ENCODE data around the gene CXCL5. TPM values are rescaled to one million over a fixed set of nuclear protein-coding genes. Genes with fewer than 3 reads are reported as not detected.
"Not testable (repeated sequence)": the region's sequence is repeated elsewhere in the genome, so short reads cannot be mapped to it uniquely, and the experiment has no call there.

CXCL5 gene
- total and polyA plus RNA-seq, 2 experiments from 2014 or later = 7.5 to 7.6 TPM

GRCh38 chr4:73981175-73981574 lies 17.3 kb downstream of the CXCL5 start:
- H3K4me1 ChIP-seq (ENCODE audit: insufficient read depth) = peaks cover 24% of the 10 kb centered on the region
- not testable (repeated sequence) for H3K27me3 Mint-ChIP-seq (ENCODE audit: insufficient read depth, low read depth, poor library complexity); H3K4me2 ChIP-seq; ATAC-seq; H3F3A ChIP-seq (replicated peaks; ENCODE audit: low read depth); H3K27ac Mint-ChIP-seq; H3K36me3 Mint-ChIP-seq (ENCODE audit: low read depth); H4K20me1 ChIP-seq (replicated peaks; ENCODE audit: insufficient read depth); H3K27ac ChIP-seq (ENCODE audit: low read depth); H3K9me3 Mint-ChIP-seq; H3K9me2 ChIP-seq (ENCODE audit: insufficient read depth); H3K27me3 ChIP-seq (ENCODE audit: insufficient read depth); H3K36me3 ChIP-seq (ENCODE audit: insufficient read depth); H2AFZ ChIP-seq; H3K4me3 ChIP-seq; H3K79me2 ChIP-seq (replicated peaks; ENCODE audit: insufficient read depth); H3K4me3 Mint-ChIP-seq; DNase-seq (ENCODE audit: low spot score)
- H3K4me1 Mint-ChIP-seq = peaks cover 43% of the 10 kb centered on the region

DNA sequence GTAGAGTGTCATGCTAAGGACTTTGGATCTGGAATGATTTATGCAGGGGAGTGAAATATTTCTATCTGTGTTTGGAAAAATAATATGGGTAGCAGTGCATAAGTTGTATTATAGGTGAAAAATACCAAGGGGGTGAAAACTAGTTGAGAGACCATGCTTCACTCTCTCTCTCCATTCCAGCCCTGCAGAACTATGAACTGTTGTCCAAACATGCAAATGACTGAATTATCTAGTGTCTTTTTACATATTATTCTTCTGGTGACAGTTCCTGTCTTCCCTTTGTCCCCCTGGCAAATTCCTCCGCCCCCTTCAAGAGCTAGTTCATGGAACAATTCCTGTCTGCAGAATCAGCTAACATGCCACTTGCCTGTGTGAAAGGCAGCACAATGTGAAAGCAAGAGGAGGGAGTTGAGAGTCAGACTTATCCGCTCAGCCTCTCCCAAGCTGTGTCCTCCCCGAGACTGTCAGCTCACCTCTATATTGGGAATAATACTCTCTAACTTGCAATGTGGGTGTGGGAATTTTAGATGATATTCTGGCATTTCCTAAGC lies 19.0 kb downstream of the CXCL5 start:
- H3K4me2 ChIP-seq = no peak overlapping the region
- H3K36me3 ChIP-seq (ENCODE audit: insufficient read depth) = no peaks in the 10 kb centered on the region
- ATAC-seq (no peak), DNase-seq (ENCODE audit: low spot score) (no peak)
- peaks cover 13% of the 10 kb centered on the region for H3K4me1 ChIP-seq (ENCODE audit: insufficient read depth)
- no peaks in the 10 kb centered on the region for H3K79me2 ChIP-seq (replicated peaks; ENCODE audit: insufficient read depth)
- Mint-ChIP-seq H3K4me3 (no peak overlapping the region), H3K27ac (no peak overlapping the region; the same call in 1 of the 2 replicates), H3K27me3 (ENCODE audit: insufficient read depth, low read depth, poor library complexity) (peaks cover 3% of the 10 kb centered on the region), H3K9me3 (peaks cover 5% of the 10 kb centered on the region; the same call in 2 of the 3 replicates), H3K36me3 (ENCODE audit: low read depth) (peaks cover 8% of the 10 kb centered on the region; the same call in 2 of the 3 replicates), H3K4me1 (peaks cover 28% of the 10 kb centered on the region)
- H3K27ac ChIP-seq (ENCODE audit: low read depth) = no peak overlapping the region
- H2AFZ ChIP-seq = peak overlapping the region; percentile 49; the same call in 1 of the 2 replicates
- H4K20me1 ChIP-seq (replicated peaks; ENCODE audit: insufficient read depth) = no peaks in the 10 kb centered on the region
- H3K27me3 ChIP-seq (ENCODE audit: insufficient read depth) = no peaks in the 10 kb centered on the region
- no peaks in the 10 kb centered on the region for H3F3A ChIP-seq (replicated peaks; ENCODE audit: low read depth)
- TF ChIP-seq ZNF331 (CRISPR knock-in tag; IDR thresholded peaks at IDR 0.05; ENCODE audit: low read depth) (no peak), EZH2phosphoT487 (IDR thresholded peaks at IDR 0.05; ENCODE audit: unreplicated experiment) (no peak), STAT1 (IDR thresholded peaks at IDR 0.05; ENCODE audit: unreplicated experiment) (no peak), NANOG (IDR thresholded peaks at IDR 0.05; ENCODE audit: borderline replicate concordance) (no peak), ZNF462 (CRISPR knock-in tag; IDR thresholded peaks at IDR 0.05) (no peak)
- no peak overlapping the region for H3K4me3 ChIP-seq
- peaks cover 10% of the 10 kb centered on the region; the same call in 1 of the 2 replicates for H3K9me2 ChIP-seq (ENCODE audit: insufficient read depth)
